Small intestine (tissue), 7 donors: ENCODE measurements around the gene HAO2. TPM values are rescaled to one million over a fixed set of nuclear protein-coding genes. Genes with fewer than 3 reads are reported as not detected.

ENCODE experiments used
- DNase-seq, 2 donors: peaks; one replicate each; pipeline versions ENCODE4 v3.0.0 to v3.0.0-alpha.2; 2013
- FAIRE-seq: peaks from 2 replicates; lab custom pipeline; 2012; peaks lifted over from hg19 to GRCh38; lab: Jason Lieb, UNC
- H3K27ac ChIP-seq, 3 donors: one replicate each; pipeline ENCODE4 v1.5.1; 2013; ENCODE audit warnings: low read length in 2 of 3, mild to moderate bottlenecking in 2 of 3, control low read depth in 1 of 3, inconsistent platforms in 1 of 3, low read depth in 1 of 3, moderate library complexity in 1 of 3
- H3K27me3 ChIP-seq, 3 donors: one replicate each; pipeline ENCODE4 v1.6.1; 2013; ENCODE audit warnings: low read length in 3 of 3, inconsistent platforms in 1 of 3; ENCODE audit not compliant: control insufficient read depth in 3 of 3, insufficient read depth in 3 of 3
- H3K36me3 ChIP-seq, 3 donors: one replicate each; pipeline ENCODE4 v1.6.1; 2013; ENCODE audit warnings: low read length in 3 of 3, inconsistent platforms in 1 of 3, low read depth in 1 of 3, mild to moderate bottlenecking in 1 of 3, moderate library complexity in 1 of 3; ENCODE audit not compliant: control insufficient read depth in 3 of 3, insufficient read depth in 2 of 3
- H3K4me1 ChIP-seq, 3 donors: one replicate each; pipeline ENCODE4 v1.6.1; 2013; ENCODE audit warnings: low read length in 2 of 3, inconsistent platforms in 1 of 3, low read depth in 1 of 3, mild to moderate bottlenecking in 1 of 3, moderate library complexity in 1 of 3; ENCODE audit not compliant: control insufficient read depth in 3 of 3, insufficient read depth in 2 of 3
- H3K4me3 ChIP-seq, 3 donors: one replicate each; pipeline ENCODE4 v1.5.1; 2013; ENCODE audit warnings: low read length in 3 of 3, control low read depth in 1 of 3, inconsistent platforms in 1 of 3, low read depth in 1 of 3, mild to moderate bottlenecking in 1 of 3, moderate library complexity in 1 of 3
- H3K9me3 ChIP-seq, 2 donors: one replicate each; pipeline ENCODE4 v1.6.1; 2013; ENCODE audit warnings: low read depth in 1 of 2, low read length in 1 of 2; ENCODE audit not compliant: control insufficient read depth in 2 of 2, insufficient read depth in 1 of 2
- WGBS, 3 donors: extraction: QIAGEN DNeasy Blood & Tissue Kit; methylation state at CpG; one replicate each; pipeline ENCODE4 v1.1.7; 2013; 5-methylcytosine and 5-hydroxymethylcytosine counted together
- polyA plus RNA-seq, 4 donors: library from polyadenylated mRNA; stranded (reverse) in 3 of 4; unstranded in 1 of 4; fragments of 200-250 nt in 3 of 4; fragments of 120-200 nt in 1 of 4; gene quantifications; one replicate each; pipeline versions ENCODE4 v1.2.1 to v1.2.3, GENCODE V29; 2013
- donor health status: healthy with polysubstance abuse.
- donor health status: control.
- donor health status: control.
- donor health status: Bipolar disorder and iron deficiency.
- donor health status: healthy.

The HAO2 gene
- polyA plus RNA-seq, 4 donors = 0.04 to 10.0 TPM; not detected in 2

GRCh38 chr1:119327450-119328155 is 41.0 kb upstream of the HAO2 start:
- Histone ChIP-seq H3K4me1 (peaks cover 2 to 8% (median 5%) of the 10 kb centered on the region in 3 donors), H3K4me3 (peak overlapping the region in 2 of 3 donors; percentile 34 to 35), H3K9me3 (no peaks in the 10 kb centered on the region), H3K36me3 (no peaks in the 10 kb centered on the region), H3K27me3 (peaks cover 0 to 3% (median 0%) of the 10 kb centered on the region in 3 donors), H3K27ac (no peak overlapping the region)
- WGBS, 3 donors = 3 to 6% (median 5%) methylated on average over 30 to 34 of the region's 34 CpGs
- DNase-seq (peak; percentile 26 to 62), FAIRE-seq (no peak)

DNA sequence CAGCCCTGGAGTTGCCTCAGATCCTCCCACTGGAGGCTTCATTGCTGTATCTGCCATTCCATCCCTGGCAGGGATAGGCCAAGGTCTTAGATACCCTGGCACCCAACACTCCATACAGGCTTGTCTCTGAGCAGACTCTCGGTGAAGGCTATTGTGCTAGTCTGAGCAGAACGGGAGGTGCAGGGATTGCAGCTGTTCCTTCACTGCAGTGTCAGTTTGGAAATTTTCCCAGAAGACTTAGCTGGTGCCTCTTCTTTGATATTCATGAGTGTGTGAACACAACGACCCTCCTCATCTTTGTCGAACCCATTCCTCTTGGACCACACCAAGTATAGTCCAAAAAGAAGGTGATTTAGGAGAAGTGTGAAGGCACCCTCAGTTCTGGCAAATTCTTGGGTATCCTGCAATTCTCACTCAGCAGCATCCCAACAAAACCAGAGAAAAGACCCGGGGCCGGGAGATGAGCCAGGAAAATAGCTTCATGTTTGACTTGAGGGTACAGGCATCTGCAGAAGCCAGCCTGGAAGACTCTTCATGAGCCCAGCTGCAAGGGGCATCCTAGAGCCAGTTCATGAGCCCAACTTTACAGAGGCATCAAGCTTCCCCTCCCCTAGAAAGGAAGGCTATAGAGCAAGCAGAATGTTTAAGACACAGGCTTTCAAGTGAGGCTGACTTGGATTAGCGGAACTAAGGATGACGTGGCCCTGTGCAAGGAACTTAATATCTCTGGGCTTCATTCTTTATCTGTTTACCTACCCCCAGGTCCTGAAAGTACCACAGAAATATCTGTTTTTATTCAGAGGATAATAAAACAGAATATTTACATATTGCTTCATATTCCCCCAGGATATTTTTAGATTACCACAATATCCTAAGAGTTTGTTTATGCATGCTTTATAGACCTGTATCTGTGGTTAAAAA is 38.8 kb upstream of the HAO2 start:
- DNase-seq (no peak), FAIRE-seq (no peak)
- no peaks in the 10 kb centered on the region for H3K9me3 ChIP-seq
- H3K27ac ChIP-seq = no peak overlapping the region
- peaks cover 0 to 3% (median 0%) of the 10 kb centered on the region in 3 donors for H3K27me3 ChIP-seq
- no peaks in the 10 kb centered on the region for H3K36me3 ChIP-seq
- H3K4me1 ChIP-seq = peaks cover 2 to 8% (median 5%) of the 10 kb centered on the region in 3 donors
- H3K4me3 ChIP-seq = no peak overlapping the region
- 75 to 81% (median 77%) methylated on average over 8 of the region's 8 CpGs for WGBS, 3 donors

GRCh38 chr1:119330466-119331189 is 38.0 kb upstream of the HAO2 start:
- WGBS, 3 donors = 70 to 77% (median 72%) methylated on average over 6 of the region's 6 CpGs
- Histone ChIP-seq H3K4me1 (peaks cover 2 to 8% (median 5%) of the 10 kb centered on the region in 3 donors), H3K4me3 (no peak overlapping the region), H3K27me3 (peaks cover 0 to 3% (median 0%) of the 10 kb centered on the region in 3 donors), H3K36me3 (no peaks in the 10 kb centered on the region), H3K27ac (no peak overlapping the region), H3K9me3 (no peaks in the 10 kb centered on the region)
- DNase-seq (no peak), FAIRE-seq (no peak)

DNA sequence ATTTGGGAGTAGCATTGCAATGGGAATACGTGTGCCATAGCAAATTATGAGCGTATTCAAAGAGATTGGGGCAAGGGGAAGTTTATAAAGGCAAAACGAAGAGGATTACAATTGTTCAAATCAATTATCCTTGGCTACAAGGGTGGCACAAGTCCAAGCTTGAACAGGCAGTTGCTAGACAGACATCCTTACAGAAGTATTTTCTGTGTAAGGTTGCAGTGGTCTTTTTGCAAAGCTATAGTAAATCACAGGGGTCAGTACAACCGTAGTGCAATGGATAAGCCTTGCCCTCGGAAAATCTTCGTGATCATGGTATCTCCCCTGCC is 37.4 kb upstream of the HAO2 start:
- no peak overlapping the region for H3K27ac ChIP-seq
- 80 to 85% (median 83%) methylated on average over 6 of the region's 6 CpGs for WGBS, 3 donors
- H3K9me3 ChIP-seq = no peaks in the 10 kb centered on the region
- no peak for FAIRE-seq
- H3K27me3 ChIP-seq = peaks cover 0 to 3% (median 0%) of the 10 kb centered on the region in 3 donors
- no peak overlapping the region for H3K4me3 ChIP-seq
- no peaks in the 10 kb centered on the region for H3K36me3 ChIP-seq
- no peak for DNase-seq
- H3K4me1 ChIP-seq = peaks cover 2 to 8% (median 5%) of the 10 kb centered on the region in 3 donors

- peaks cover 2 to 8% (median 5%) of the 10 kb centered on the region in 3 donors for H3K4me1 ChIP-seq
- no peaks in the 10 kb centered on the region for H3K9me3 ChIP-seq
- 86 to 95% (median 92%) methylated on average over 1 of the region's 1 CpG for WGBS, 3 donors
- DNase-seq = no peak
- no peak overlapping the region for H3K4me3 ChIP-seq
- no peaks in the 10 kb centered on the region for H3K36me3 ChIP-seq
- FAIRE-seq = no peak
- peaks cover 0 to under 1% (median 0%) of the 10 kb centered on the region in 3 donors for H3K27me3 ChIP-seq
- H3K27ac ChIP-seq = no peak overlapping the region
Measured at GRCh38 chr1:119331915-119332314, 36.7 kb upstream of the HAO2 start.

DNA sequence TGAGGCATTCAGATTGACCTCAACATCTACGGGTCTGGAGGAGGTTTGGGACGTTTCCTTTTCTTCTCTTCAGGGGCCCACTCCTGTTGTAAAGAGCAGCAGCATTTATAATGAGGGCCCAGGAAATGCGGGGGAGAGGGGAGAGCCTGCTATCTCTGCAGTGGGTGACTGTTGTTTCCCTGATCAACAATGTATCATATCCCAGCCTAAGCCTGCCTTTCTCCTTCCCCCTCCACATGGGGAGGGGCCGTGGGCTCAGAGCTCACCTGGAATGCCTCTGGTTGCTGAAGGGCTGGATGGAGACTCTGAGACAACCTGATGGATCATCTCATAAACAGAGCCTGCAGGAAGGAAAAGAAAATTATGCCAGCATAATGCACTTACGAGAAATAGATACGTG is 36.0 kb upstream of the HAO2 start:
- Histone ChIP-seq H3K4me3 (no peak overlapping the region), H3K27me3 (no peaks in the 10 kb centered on the region), H3K9me3 (no peaks in the 10 kb centered on the region), H3K27ac (no peak overlapping the region), H3K36me3 (no peaks in the 10 kb centered on the region), H3K4me1 (peaks cover 2 to 4% (median 4%) of the 10 kb centered on the region in 3 donors)
- DNase-seq = no peak
- 79 to 86% (median 80%) methylated on average over 6 of the region's 6 CpGs for WGBS, 3 donors
- FAIRE-seq = no peak

GRCh38 chr1:119333163-119333896 is 35.3 kb upstream of the HAO2 start:
- no peaks in the 10 kb centered on the region for H3K27me3 ChIP-seq
- no peak for FAIRE-seq
- no peaks in the 10 kb centered on the region for H3K4me1 ChIP-seq
- H3K36me3 ChIP-seq = no peaks in the 10 kb centered on the region
- no peak overlapping the region for H3K4me3 ChIP-seq
- H3K9me3 ChIP-seq = no peaks in the 10 kb centered on the region
- no peak for DNase-seq
- no peak overlapping the region for H3K27ac ChIP-seq
- 94 to 95% (median 94%) methylated on average over 23 of the region's 23 CpGs for WGBS, 3 donors
